ENCODE data around the gene SNAP47.
"Not testable (repeated sequence)": the region's sequence is repeated elsewhere in the genome, so short reads cannot be mapped to it uniquely, and the experiment has no call there.

GRCh38 chr1:227701631-227702030 lies 33.6 kb upstream of the SNAP47 start:
- not testable (repeated sequence) for TF ChIP-seq EZH2, CTCF (IDR thresholded peaks at IDR 0.05)
